Panc1 (cell line): ENCODE data around the gene SIRT6. TPM values are rescaled to one million over a fixed set of nuclear protein-coding genes. Genes with fewer than 3 reads are reported as not detected.

ENCODE experiments used
- ATAC-seq: fragments of 200-7000 bp; cut with Tn5 transposase; 2 replicates; pipeline ENCODE4 v1.9.1; 2020; ENCODE audit warnings: mild to moderate bottlenecking, moderate library complexity
- BruUV-seq: library from RNA; stranded (reverse); fragments of 400-500 nt; replicated peaks from 2 replicates; lab custom pipeline; 2021; lab: Mats Ljungman, UMichigan
- CTCF ChIA-PET: fragments of 300-600 bp; sonication (Branson Sonifier 250); formaldehyde crosslinking; loops from one replicate; lab custom pipeline; 2022; ENCODE audit warnings: antibody characterized with exemption; lab: Charles Lee
- POLR2A ChIA-PET: fragments of 300-600 bp; sonication (Branson Sonifier 250); formaldehyde crosslinking; loops from one replicate; lab custom pipeline; 2022; ENCODE audit warnings: antibody characterized with exemption; lab: Charles Lee
- DNase-seq: peaks from one replicate; pipeline ENCODE4 v3.0.0-alpha.2; 2010; ENCODE audit warnings: low read depth, low spot score
- H3K27ac ChIP-seq: 2 replicates; pipeline ENCODE4 v1.5.1; 2011; ENCODE audit warnings: mild to moderate bottlenecking, low read length, inconsistent platforms
- H3K27me3 ChIP-seq: fragments of 200-500 bp; sonication (Bioruptor generic); 2 replicates; pipeline ENCODE4 v1.6.0; 2014; ENCODE audit warnings: low read length, inconsistent platforms; ENCODE audit not compliant: control insufficient read depth, insufficient read depth
- H3K36me3 ChIP-seq: fragments of 200-500 bp; sonication (Bioruptor generic); 2 replicates; pipeline ENCODE4 v1.5.1; 2014; ENCODE audit warnings: inconsistent platforms, mild to moderate bottlenecking, low read length, moderate library complexity; ENCODE audit not compliant: control insufficient read depth, insufficient read depth
- H3K4me1 ChIP-seq: 2 replicates; pipeline ENCODE4 v1.5.1; 2011; ENCODE audit warnings: inconsistent platforms, mild to moderate bottlenecking, low read length, moderate library complexity; ENCODE audit not compliant: control insufficient read depth, insufficient read depth
- H3K4me3 ChIP-seq, 2 experiments: 2 replicates each; pipeline ENCODE4 v1.5.1; 2011 to 2012; ENCODE audit warnings: low read depth in 2 of 2, low read length in 2 of 2, mild to moderate bottlenecking in 2 of 2, inconsistent platforms in 1 of 2, moderate library complexity in 1 of 2
- H3K9me3 ChIP-seq: fragments of 200-500 bp; sonication (Bioruptor generic); 2 replicates; pipeline ENCODE4 v1.5.1; 2014; ENCODE audit warnings: low read depth, mild to moderate bottlenecking, inconsistent platforms, low read length, moderate library complexity; ENCODE audit not compliant: control insufficient read depth, insufficient read depth
- POLR2AphosphoS5 ChIP-seq: IDR thresholded peaks from 2 replicates; pipeline ENCODE4 v1.6.1; 2012; ENCODE audit warnings: mild to moderate bottlenecking, low read depth, low read length, moderate library complexity
- SIN3A ChIP-seq: IDR thresholded peaks from 2 replicates; pipeline ENCODE4 v1.6.1; 2012; ENCODE audit warnings: low read depth, mild to moderate bottlenecking, low read length, moderate library complexity, borderline replicate concordance; ENCODE audit not compliant: insufficient read depth
- TCF7L2 ChIP-seq: IDR thresholded peaks from 2 replicates; pipeline ENCODE4 v1.6.1; 2011; ENCODE audit warnings: mild to moderate bottlenecking, low read depth, low read length, inconsistent platforms
- in situ Hi-C: cut with HindIII; loops from 2 replicates; pipeline ENCODE4 v1.10.0; 2016; ENCODE audit warnings: low sequenced_read_pairs, low pct_unique_long_range_greater_than_20kb
- intact Hi-C: fragments of 100-400 bp; cut with micrococcal nuclease; formaldehyde crosslinking; loops from one replicate; pipeline ENCODE4 v1.10.0; 2022; ENCODE audit not compliant: unreplicated experiment
- total RNA-seq: library from RNA; stranded (reverse); gene quantifications from one replicate; pipeline ENCODE4 v1.2.1, GENCODE V29; 2021; ENCODE audit not compliant: unreplicated experiment
- TF ChIP-seq, protein P1 (sequence below): fragments of 450-650 bp; IDR thresholded peaks from 2 replicates; pipeline ENCODE4 v1.5.1; 2017; ENCODE audit warnings: mild to moderate bottlenecking
- TF ChIP-seq, protein P2 (sequence below), 2 experiments: IDR thresholded peaks; 2 replicates each; pipeline ENCODE4 v1.6.1; 2011 to 2012; ENCODE audit warnings: low read depth in 2 of 2, control low read depth in 1 of 2, low read length in 1 of 2, mild to moderate bottlenecking in 1 of 2, moderate library complexity in 1 of 2; ENCODE audit not compliant: insufficient read depth in 1 of 2

Gene SIRT6
- total RNA-seq, 1 experiment from 2014 or later: 19.8 TPM

- Histone ChIP-seq H3K27me3 (no peaks in the 10 kb centered on the region), H3K9me3 (no peaks in the 10 kb centered on the region), H3K36me3 (no peaks in the 10 kb centered on the region), H3K4me1 (no peaks in the 10 kb centered on the region), H3K4me3 (no peak overlapping the region), H3K27ac (no peak overlapping the region)
- DNase-seq (no peak), ATAC-seq (no peak)
- ChIA-PET CTCF (interaction anchor here (0.7 kb wide), 1 partner anchor 226 kb away, joined by 4 read pairs; no protein-coding TSS in a partner anchor), POLR2A (no interaction called here)
- no TSS peak for BruUV-seq
- intact Hi-C loops (no loop called here), in situ Hi-C loops (no loop called here)
- TF ChIP-seq, protein P1, sequence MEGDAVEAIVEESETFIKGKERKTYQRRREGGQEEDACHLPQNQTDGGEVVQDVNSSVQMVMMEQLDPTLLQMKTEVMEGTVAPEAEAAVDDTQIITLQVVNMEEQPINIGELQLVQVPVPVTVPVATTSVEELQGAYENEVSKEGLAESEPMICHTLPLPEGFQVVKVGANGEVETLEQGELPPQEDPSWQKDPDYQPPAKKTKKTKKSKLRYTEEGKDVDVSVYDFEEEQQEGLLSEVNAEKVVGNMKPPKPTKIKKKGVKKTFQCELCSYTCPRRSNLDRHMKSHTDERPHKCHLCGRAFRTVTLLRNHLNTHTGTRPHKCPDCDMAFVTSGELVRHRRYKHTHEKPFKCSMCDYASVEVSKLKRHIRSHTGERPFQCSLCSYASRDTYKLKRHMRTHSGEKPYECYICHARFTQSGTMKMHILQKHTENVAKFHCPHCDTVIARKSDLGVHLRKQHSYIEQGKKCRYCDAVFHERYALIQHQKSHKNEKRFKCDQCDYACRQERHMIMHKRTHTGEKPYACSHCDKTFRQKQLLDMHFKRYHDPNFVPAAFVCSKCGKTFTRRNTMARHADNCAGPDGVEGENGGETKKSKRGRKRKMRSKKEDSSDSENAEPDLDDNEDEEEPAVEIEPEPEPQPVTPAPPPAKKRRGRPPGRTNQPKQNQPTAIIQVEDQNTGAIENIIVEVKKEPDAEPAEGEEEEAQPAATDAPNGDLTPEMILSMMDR: no peak
- TF ChIP-seq POLR2AphosphoS5 (no peak), TCF7L2 (no peak), SIN3A (no peak)
- TF ChIP-seq, protein P2, sequence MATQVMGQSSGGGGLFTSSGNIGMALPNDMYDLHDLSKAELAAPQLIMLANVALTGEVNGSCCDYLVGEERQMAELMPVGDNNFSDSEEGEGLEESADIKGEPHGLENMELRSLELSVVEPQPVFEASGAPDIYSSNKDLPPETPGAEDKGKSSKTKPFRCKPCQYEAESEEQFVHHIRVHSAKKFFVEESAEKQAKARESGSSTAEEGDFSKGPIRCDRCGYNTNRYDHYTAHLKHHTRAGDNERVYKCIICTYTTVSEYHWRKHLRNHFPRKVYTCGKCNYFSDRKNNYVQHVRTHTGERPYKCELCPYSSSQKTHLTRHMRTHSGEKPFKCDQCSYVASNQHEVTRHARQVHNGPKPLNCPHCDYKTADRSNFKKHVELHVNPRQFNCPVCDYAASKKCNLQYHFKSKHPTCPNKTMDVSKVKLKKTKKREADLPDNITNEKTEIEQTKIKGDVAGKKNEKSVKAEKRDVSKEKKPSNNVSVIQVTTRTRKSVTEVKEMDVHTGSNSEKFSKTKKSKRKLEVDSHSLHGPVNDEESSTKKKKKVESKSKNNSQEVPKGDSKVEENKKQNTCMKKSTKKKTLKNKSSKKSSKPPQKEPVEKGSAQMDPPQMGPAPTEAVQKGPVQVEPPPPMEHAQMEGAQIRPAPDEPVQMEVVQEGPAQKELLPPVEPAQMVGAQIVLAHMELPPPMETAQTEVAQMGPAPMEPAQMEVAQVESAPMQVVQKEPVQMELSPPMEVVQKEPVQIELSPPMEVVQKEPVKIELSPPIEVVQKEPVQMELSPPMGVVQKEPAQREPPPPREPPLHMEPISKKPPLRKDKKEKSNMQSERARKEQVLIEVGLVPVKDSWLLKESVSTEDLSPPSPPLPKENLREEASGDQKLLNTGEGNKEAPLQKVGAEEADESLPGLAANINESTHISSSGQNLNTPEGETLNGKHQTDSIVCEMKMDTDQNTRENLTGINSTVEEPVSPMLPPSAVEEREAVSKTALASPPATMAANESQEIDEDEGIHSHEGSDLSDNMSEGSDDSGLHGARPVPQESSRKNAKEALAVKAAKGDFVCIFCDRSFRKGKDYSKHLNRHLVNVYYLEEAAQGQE (IDR thresholded peaks at IDR 0.05; ENCODE audit: insufficient read depth in 1 of 2, low read depth in 2 of 2, low read length in 1 of 2): no peak
Observed at GRCh38 chr19:4213116-4213515, 30.8 kb upstream of the SIRT6 start.

DNA sequence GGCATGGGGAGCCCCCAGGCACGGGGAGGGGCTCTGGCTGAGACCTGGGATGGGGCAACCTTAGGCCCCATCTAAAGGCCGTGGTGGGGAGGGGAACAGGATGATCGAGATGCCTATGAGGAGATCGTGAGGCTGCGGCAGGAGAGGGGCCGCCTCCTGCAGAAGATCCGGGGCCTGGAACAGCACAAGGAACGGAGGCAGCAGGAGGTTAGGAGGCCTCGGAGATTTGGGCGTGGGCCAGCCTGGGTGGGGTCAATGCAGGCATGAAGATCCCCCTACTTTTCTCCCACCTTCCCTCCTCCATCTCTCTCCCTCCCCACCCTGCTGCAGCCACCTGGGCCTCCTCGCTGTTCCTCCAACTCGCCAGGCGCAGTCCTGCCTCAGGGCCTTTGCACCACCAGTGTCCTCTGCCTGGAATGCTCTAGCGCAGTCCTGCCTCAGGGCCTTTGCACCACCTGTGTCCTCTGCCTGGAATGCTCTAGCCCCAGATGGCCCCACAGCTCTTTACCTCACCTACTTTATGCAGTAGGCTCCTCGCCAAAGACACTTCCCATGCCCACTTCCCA is 27.9 kb upstream of the SIRT6 start:
- no peaks in the 10 kb centered on the region for H3K36me3 ChIP-seq
- BruUV-seq: no TSS peak
- H3K27ac ChIP-seq: no peak overlapping the region
- in situ Hi-C loops: no loop called here
- intact Hi-C loops: no loop called here
- no peak for TF ChIP-seq POLR2AphosphoS5
- no peak for TF ChIP-seq SIN3A
- TF ChIP-seq, protein P2 (IDR thresholded peaks at IDR 0.05; ENCODE audit: insufficient read depth in 1 of 2, low read depth in 2 of 2, low read length in 1 of 2): no peak
- TF ChIP-seq, protein P1: no peak
- TF ChIP-seq TCF7L2: no peak
- DNase-seq: no peak
- ATAC-seq: no peak
- no peak overlapping the region for H3K4me3 ChIP-seq
- no peaks in the 10 kb centered on the region for H3K4me1 ChIP-seq
- CTCF ChIA-PET: no interaction called here
- H3K9me3 ChIP-seq: no peaks in the 10 kb centered on the region
- H3K27me3 ChIP-seq: no peaks in the 10 kb centered on the region
- POLR2A ChIA-PET: interaction anchor here (0.7 kb wide), 1 partner anchor 68 kb away, joined by 5 read pairs; no protein-coding TSS in a partner anchor
